Testis (tissue), 3 donors: ENCODE data around the gene TCHP. TPM values are rescaled to one million over a fixed set of nuclear protein-coding genes. Genes with fewer than 3 reads are reported as not detected.

ENCODE experiments used
- DNase-seq: peaks from one replicate; pipeline ENCODE4 v3.0.0-alpha.2; 2019
- H3K27ac ChIP-seq, 2 donors: fragments of 200-600 bp; sonication (generic); one replicate each; pipeline ENCODE4 v1.5.1; 2019
- H3K27me3 ChIP-seq: fragments of 200-600 bp; sonication (generic); one replicate; pipeline ENCODE4 v1.5.1; 2019
- H3K36me3 ChIP-seq: fragments of 200-600 bp; sonication (generic); one replicate; pipeline ENCODE4 v1.5.1; 2017; ENCODE audit warnings: low read depth; ENCODE audit errors: missing control alignments
- H3K4me1 ChIP-seq: fragments of 200-600 bp; sonication (generic); one replicate; pipeline ENCODE4 v1.5.1; 2019
- H3K4me3 ChIP-seq, 2 donors: fragments of 200-600 bp; sonication (generic); one replicate each; pipeline ENCODE4 v1.5.1; 2017 to 2019
- H3K9me3 ChIP-seq: fragments of 200-600 bp; sonication (generic); one replicate; pipeline ENCODE4 v1.5.1; 2017
- CTCF ChIP-seq, 3 experiments: fragments of 450-650 bp in 2 of 3; fragments of 200-600 bp in 1 of 3; sonication (generic) in 1 of 3; IDR thresholded peaks; one replicate each; pipeline ENCODE4 v1.5.1; 2016 to 2019; ENCODE audit warnings: antibody characterized with exemption in 3 of 3, mild to moderate bottlenecking in 2 of 3, moderate library complexity in 1 of 3
- POLR2A ChIP-seq: fragments of 450-650 bp; IDR thresholded peaks from one replicate; pipeline ENCODE4 v1.6.1; 2017; ENCODE audit warnings: antibody characterized with exemption, mild to moderate bottlenecking, moderate library complexity
- WGBS, 2 donors: methylation state at CpG; one replicate each; pipeline ENCODE4 v1.1.5; 2018; 5-methylcytosine and 5-hydroxymethylcytosine counted together
- intact Hi-C: fragments of 100-400 bp; cut with DNase I; formaldehyde crosslinking; loops from one replicate; pipeline ENCODE4 v1.15.1; 2023; ENCODE audit warnings: low total_unique reads
- polyA plus RNA-seq: library from polyadenylated mRNA; stranded (reverse); fragments of 350-450 nt; fragmentation: Illumina TruSeq; extraction: RNeasy Lipid Tissue Mini Kit (QIAGEN cat#74804); gene quantifications from one replicate; pipeline ENCODE4 v1.2.3, GENCODE V29; 2014; ENCODE audit warnings: low read depth, low replicate concordance; ENCODE audit not compliant: insufficient read depth
- total RNA-seq, 2 donors: library from RNA; depleted of rRNA; stranded (reverse); fragments of >200 nt; gene quantifications; one replicate each; pipeline ENCODE4 v1.2.3, GENCODE V29; 2016

TCHP gene
- total and polyA plus RNA-seq, 3 donors from 2014 or later: 23.2 to 59.4 (median 38.0) TPM

DNA sequence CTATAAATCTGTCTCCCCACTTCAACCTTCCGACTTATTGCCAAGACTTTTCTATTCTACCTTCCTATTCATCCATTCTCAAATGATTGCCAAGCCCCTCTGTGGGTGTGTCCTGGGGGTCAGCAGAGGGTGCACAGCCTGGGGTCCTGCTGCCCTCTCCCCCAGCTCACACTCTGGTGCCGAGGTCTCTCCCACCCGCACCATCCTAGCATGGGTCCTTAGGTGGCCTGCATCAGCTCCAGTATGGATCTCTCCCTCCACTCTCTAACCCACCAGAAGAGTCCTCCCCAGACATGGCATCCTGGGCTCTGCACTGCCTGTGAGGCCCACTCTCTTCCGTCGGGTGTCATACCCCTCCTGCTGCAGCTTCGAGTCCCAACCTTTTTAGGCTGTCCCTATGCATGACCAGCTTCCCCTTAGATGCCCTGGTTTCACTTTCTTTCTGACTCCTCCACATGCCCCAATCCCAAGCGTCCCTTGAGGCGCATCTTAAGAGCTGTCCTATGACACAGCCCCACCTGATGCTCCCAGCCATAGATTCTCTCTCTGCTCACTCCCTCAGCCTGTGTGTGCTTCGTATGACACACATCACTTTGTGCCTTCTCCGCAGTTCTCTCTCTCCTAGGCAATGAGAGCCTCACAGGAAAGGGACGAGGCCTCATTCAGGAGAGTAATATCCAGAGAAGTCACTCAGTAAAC lies 52.2 kb downstream of the TCHP start:
- no peak overlapping the region for H3K27ac ChIP-seq
- TF ChIP-seq POLR2A (no peak), CTCF (IDR thresholded peaks at IDR 0.05) (no peak)
- 93 to 94% methylated on average over 11 of the region's 11 CpGs for WGBS, 2 donors

GRCh38 chr12:109952873-109953272 lies 52.8 kb downstream of the TCHP start:
- H3K4me3 ChIP-seq: no peak overlapping the region
- peaks cover 11% of the 10 kb centered on the region for H3K4me1 ChIP-seq
- no peaks in the 10 kb centered on the region for H3K36me3 ChIP-seq
- H3K9me3 ChIP-seq: no peaks in the 10 kb centered on the region
- intact Hi-C loops: no loop called here
- H3K27me3 ChIP-seq: no peaks in the 10 kb centered on the region
- whole genome bisulfite sequencing, 2 donors: 92 to 93% methylated on average over 8 of the region's 8 CpGs
- TF ChIP-seq CTCF (IDR thresholded peaks at IDR 0.05) (no peak), POLR2A (no peak)
- H3K27ac ChIP-seq: no peak overlapping the region
- no peak for DNase-seq

More for the DNA sequence above, 52.2 kb downstream of the TCHP start:
- no peaks in the 10 kb centered on the region for H3K9me3 ChIP-seq
- H3K27me3 ChIP-seq: no peaks in the 10 kb centered on the region
- intact Hi-C loops: no loop called here
- peaks cover 11% of the 10 kb centered on the region for H3K4me1 ChIP-seq
- no peak for DNase-seq
- no peak overlapping the region for H3K4me3 ChIP-seq
- H3K36me3 ChIP-seq: no peaks in the 10 kb centered on the region

- intact Hi-C loops: no loop called here
- H3K36me3 ChIP-seq: no peaks in the 10 kb centered on the region
- 88 to 94% methylated on average over 5 of the region's 5 CpGs for WGBS, 2 donors
Observed at GRCh38 chr12:109953656-109954055, 53.6 kb downstream of the TCHP start.

GRCh38 chr12:109958374-109958773 lies 58.3 kb downstream of the TCHP start:
- Histone ChIP-seq H3K9me3 (no peaks in the 10 kb centered on the region), H3K27me3 (no peaks in the 10 kb centered on the region), H3K36me3 (no peaks in the 10 kb centered on the region), H3K27ac (no peak overlapping the region), H3K4me3 (no peak overlapping the region), H3K4me1 (no peaks in the 10 kb centered on the region)
- WGBS, 2 donors: 95 to 96% methylated on average over 7 of the region's 7 CpGs
- intact Hi-C loops: no loop called here
- no peak for TF ChIP-seq POLR2A
- TF ChIP-seq CTCF (IDR thresholded peaks at IDR 0.05): no peak
- no peak for DNase-seq

More at GRCh38 chr12:109953656-109954055, 53.6 kb downstream of the TCHP start:
- DNase-seq: no peak
- Histone ChIP-seq H3K27ac (no peak overlapping the region), H3K27me3 (no peaks in the 10 kb centered on the region), H3K9me3 (no peaks in the 10 kb centered on the region), H3K4me3 (no peak overlapping the region), H3K4me1 (peaks cover 11% of the 10 kb centered on the region)
- TF ChIP-seq POLR2A (no peak), CTCF (IDR thresholded peaks at IDR 0.05) (no peak)
